IPS-15b (cell line): ENCODE data around the gene GNA14.
A peak's percentile ranks its signal among the peaks of the same experiment; 100 is the strongest.

Experiments used
- H3K27me3 ChIP-seq: one replicate; pipeline ENCODE4 v1.6.1; 2013; ENCODE audit warnings: low read length; ENCODE audit not compliant: control insufficient read depth, insufficient read depth
- H3K36me3 ChIP-seq: one replicate; pipeline ENCODE4 v1.6.1; 2013; ENCODE audit warnings: low read length; ENCODE audit not compliant: control insufficient read depth, insufficient read depth
- H3K4me1 ChIP-seq: one replicate; pipeline ENCODE4 v1.6.1; 2013; ENCODE audit warnings: mild to moderate bottlenecking, low read length; ENCODE audit not compliant: control insufficient read depth, insufficient read depth
- H3K4me3 ChIP-seq: one replicate; pipeline ENCODE4 v1.5.1; 2013; ENCODE audit warnings: low read depth, low read length
- H3K9ac ChIP-seq: one replicate; pipeline ENCODE4 v1.6.1; 2013; ENCODE audit warnings: low read depth, mild to moderate bottlenecking, low read length
- H3K9me3 ChIP-seq: one replicate; pipeline ENCODE4 v1.6.1; 2013; ENCODE audit warnings: mild to moderate bottlenecking, low read length; ENCODE audit not compliant: control insufficient read depth, insufficient read depth

Gene GNA14

GRCh38 chr9:77672183-77672582 lies 24.1 kb upstream of the GNA14 start:
- H3K9ac ChIP-seq = no peak overlapping the region
- H3K4me3 ChIP-seq = no peak overlapping the region
- H3K27me3 ChIP-seq = no peaks in the 10 kb centered on the region
- no peaks in the 10 kb centered on the region for H3K36me3 ChIP-seq
- no peaks in the 10 kb centered on the region for H3K9me3 ChIP-seq
- no peaks in the 10 kb centered on the region for H3K4me1 ChIP-seq

GRCh38 chr9:77667151-77667550 lies 19.0 kb upstream of the GNA14 start:
- Histone ChIP-seq H3K9me3 (no peaks in the 10 kb centered on the region), H3K4me1 (no peaks in the 10 kb centered on the region), H3K36me3 (no peaks in the 10 kb centered on the region), H3K27me3 (no peaks in the 10 kb centered on the region), H3K9ac (no peak overlapping the region), H3K4me3 (no peak overlapping the region)

- no peaks in the 10 kb centered on the region for H3K27me3 ChIP-seq
- H3K4me3 ChIP-seq = no peak overlapping the region
- no peaks in the 10 kb centered on the region for H3K4me1 ChIP-seq
- no peaks in the 10 kb centered on the region for H3K9me3 ChIP-seq
- H3K9ac ChIP-seq = no peak overlapping the region
- no peaks in the 10 kb centered on the region for H3K36me3 ChIP-seq
Measured at GRCh38 chr9:77663754-77664153, 15.6 kb upstream of the GNA14 start.

- H3K4me3 ChIP-seq = no peak overlapping the region
- no peaks in the 10 kb centered on the region for H3K36me3 ChIP-seq
- H3K4me1 ChIP-seq = no peaks in the 10 kb centered on the region
Measured at GRCh38 chr9:77661566-77662085, 13.5 kb upstream of the GNA14 start.

GRCh38 chr9:77659926-77660325 lies 11.8 kb upstream of the GNA14 start:
- H3K4me3 ChIP-seq = no peak overlapping the region
- no peaks in the 10 kb centered on the region for H3K4me1 ChIP-seq
- H3K9ac ChIP-seq = no peak overlapping the region
- no peaks in the 10 kb centered on the region for H3K9me3 ChIP-seq
- no peaks in the 10 kb centered on the region for H3K27me3 ChIP-seq
- no peaks in the 10 kb centered on the region for H3K36me3 ChIP-seq

More at GRCh38 chr9:77661566-77662085, 13.5 kb upstream of the GNA14 start:
- Histone ChIP-seq H3K9ac (no peak overlapping the region), H3K9me3 (no peaks in the 10 kb centered on the region), H3K27me3 (no peaks in the 10 kb centered on the region)

- no peak overlapping the region for H3K4me3 ChIP-seq
- no peaks in the 10 kb centered on the region for H3K9me3 ChIP-seq
- H3K9ac ChIP-seq = no peak overlapping the region
- no peaks in the 10 kb centered on the region for H3K36me3 ChIP-seq
- peaks cover 21% of the 10 kb centered on the region for H3K27me3 ChIP-seq
- peaks cover 6% of the 10 kb centered on the region for H3K4me1 ChIP-seq
Measured at GRCh38 chr9:77651203-77651602, 3.1 kb upstream of the GNA14 start.

GRCh38 chr9:77649109-77649812 lies 1.1 kb upstream of the GNA14 start:
- H3K4me1 ChIP-seq = peaks cover 6% of the 10 kb centered on the region
- H3K36me3 ChIP-seq = no peaks in the 10 kb centered on the region
- H3K9me3 ChIP-seq = no peaks in the 10 kb centered on the region
- no peak overlapping the region for H3K9ac ChIP-seq
- peak overlapping the region; percentile 66 for H3K4me3 ChIP-seq
- peaks cover 30% of the 10 kb centered on the region for H3K27me3 ChIP-seq

- no peaks in the 10 kb centered on the region for H3K36me3 ChIP-seq
- H3K9ac ChIP-seq = peak overlapping the region; percentile 54
- H3K4me1 ChIP-seq = peaks cover 6% of the 10 kb centered on the region
- peak overlapping the region; percentile 66 for H3K4me3 ChIP-seq
- peaks cover 30% of the 10 kb centered on the region for H3K27me3 ChIP-seq
- H3K9me3 ChIP-seq = no peaks in the 10 kb centered on the region
Measured at GRCh38 chr9:77647267-77648233, 572 bp downstream of the GNA14 start.

GRCh38 chr9:77643871-77644270 lies 4.3 kb downstream of the GNA14 start:
- Histone ChIP-seq H3K4me3 (no peak overlapping the region), H3K27me3 (peaks cover 30% of the 10 kb centered on the region), H3K9me3 (no peaks in the 10 kb centered on the region), H3K36me3 (no peaks in the 10 kb centered on the region), H3K9ac (no peak overlapping the region), H3K4me1 (peaks cover under 1% of the 10 kb centered on the region)

GRCh38 chr9:77640741-77641580 lies 7.2 kb downstream of the GNA14 start:
- Histone ChIP-seq H3K4me3 (no peak overlapping the region), H3K27me3 (peaks cover 6% of the 10 kb centered on the region), H3K4me1 (no peaks in the 10 kb centered on the region), H3K9ac (no peak overlapping the region), H3K9me3 (no peaks in the 10 kb centered on the region), H3K36me3 (no peaks in the 10 kb centered on the region)

GRCh38 chr9:77632652-77633051 lies 15.5 kb downstream of the GNA14 start:
- Histone ChIP-seq H3K4me1 (no peaks in the 10 kb centered on the region), H3K27me3 (no peaks in the 10 kb centered on the region), H3K9me3 (no peaks in the 10 kb centered on the region), H3K9ac (no peak overlapping the region), H3K36me3 (no peaks in the 10 kb centered on the region), H3K4me3 (no peak overlapping the region)
